ENCODE data around the gene VAV2.

The VAV2 gene

GRCh38 chr9:133832877-133833276 lies 159.2 kb downstream of the VAV2 start:
- DNase-seq = no peak

- no peak for DNase-seq
Measured at GRCh38 chr9:133830711-133831110, 161.4 kb downstream of the VAV2 start.

- peak; percentile 75 for DNase-seq
Measured at GRCh38 chr9:133830310-133830709, 161.8 kb downstream of the VAV2 start.

- DNase-seq = no peak
Measured at GRCh38 chr9:133828338-133828997, 163.7 kb downstream of the VAV2 start.

GRCh38 chr9:133826289-133827085 lies 165.6 kb downstream of the VAV2 start:
- no peak for DNase-seq

- DNase-seq = peak; percentile 72
Measured at GRCh38 chr9:133825555-133826218, 166.4 kb downstream of the VAV2 start.

- DNase-seq = no peak
Measured at GRCh38 chr9:133824802-133825186, 167.3 kb downstream of the VAV2 start.

- DNase-seq = no peak
Measured at GRCh38 chr9:133824106-133824801, 167.9 kb downstream of the VAV2 start.

GRCh38 chr9:133823189-133824105 lies 168.7 kb downstream of the VAV2 start:
- peak; percentile 72 for DNase-seq

GRCh38 chr9:133822430-133823065 lies 169.6 kb downstream of the VAV2 start:
- peak; percentile 48 for DNase-seq

- DNase-seq = no peak
Measured at GRCh38 chr9:133821601-133822429, 170.3 kb downstream of the VAV2 start.

- DNase-seq = no peak
Measured at GRCh38 chr9:133819923-133820322, 172.2 kb downstream of the VAV2 start.

- DNase-seq = peak; percentile 62
Measured at GRCh38 chr9:133818444-133818843, 173.7 kb downstream of the VAV2 start.

- DNase-seq = no peak
Measured at GRCh38 chr9:133815781-133816180, 176.3 kb downstream of the VAV2 start.

GRCh38 chr9:133814586-133815208 lies 177.4 kb downstream of the VAV2 start:
- no peak for DNase-seq

- DNase-seq = no peak
Measured at GRCh38 chr9:133813749-133814585, 178.2 kb downstream of the VAV2 start.

- no peak for DNase-seq
Measured at GRCh38 chr9:133812941-133813748, 179.0 kb downstream of the VAV2 start.

Measured in suppressor macrophage treated with lipopolysaccharide for 4 hours (primary cell).